H9 (cell line): ENCODE measurements around the gene ZNF382. TPM values are rescaled to one million over a fixed set of nuclear protein-coding genes. Genes with fewer than 3 reads are reported as not detected.

ENCODE experiments used
- DNase-seq: peaks from one replicate; pipeline ENCODE4 v3.0.0-alpha.2; 2017
- H2AFZ ChIP-seq: one replicate; pipeline ENCODE4 v1.6.1; 2013; ENCODE audit warnings: mild to moderate bottlenecking, low read length, control low read depth, moderate library complexity
- H2AK5ac ChIP-seq: 2 replicates; pipeline ENCODE4 v1.6.1; 2013; ENCODE audit warnings: low read length, control low read depth, mixed read lengths; ENCODE audit not compliant: insufficient read length
- H2BK120ac ChIP-seq: one replicate; pipeline ENCODE4 v1.6.1; 2013; ENCODE audit warnings: low read depth, mild to moderate bottlenecking, low read length, control low read depth, inconsistent platforms; ENCODE audit not compliant: poor library complexity, severe bottlenecking
- H2BK12ac ChIP-seq: 2 replicates; pipeline ENCODE4 v1.6.1; 2013; ENCODE audit warnings: low read length, control low read depth, mixed read lengths, low read depth; ENCODE audit not compliant: insufficient read length
- H2BK15ac ChIP-seq: 2 replicates; pipeline ENCODE4 v1.6.1; 2013; ENCODE audit warnings: low read depth, low read length, control low read depth
- H2BK20ac ChIP-seq: one replicate; pipeline ENCODE4 v1.6.1; 2013; ENCODE audit warnings: low read depth, mild to moderate bottlenecking, low read length, control low read depth, inconsistent platforms; ENCODE audit not compliant: poor library complexity, severe bottlenecking
- H2BK5ac ChIP-seq: 2 replicates; pipeline ENCODE4 v1.6.1; 2013; ENCODE audit warnings: low read length, control low read depth, mixed read lengths; ENCODE audit not compliant: insufficient read length
- H3K14ac ChIP-seq: 2 replicates; pipeline ENCODE4 v1.6.1; 2013; ENCODE audit warnings: low read length, control low read depth; ENCODE audit not compliant: insufficient read depth
- H3K18ac ChIP-seq: 2 replicates; pipeline ENCODE4 v1.6.1; 2013; ENCODE audit warnings: low read depth, mild to moderate bottlenecking, mixed read lengths, low read length, control low read depth; ENCODE audit not compliant: insufficient read length
- H3K23ac ChIP-seq: 2 replicates; pipeline ENCODE4 v1.6.1; 2013; ENCODE audit warnings: low read length, control low read depth, mixed read lengths, low read depth; ENCODE audit not compliant: insufficient read length
- H3K23me2 ChIP-seq: 2 replicates; pipeline ENCODE4 v1.6.1; 2013; ENCODE audit warnings: low read depth, mild to moderate bottlenecking, mixed read lengths, low read length, control low read depth; ENCODE audit not compliant: insufficient read length, poor library complexity, severe bottlenecking
- H3K27ac ChIP-seq: 2 replicates; pipeline ENCODE4 v1.5.1; 2013; ENCODE audit warnings: low read length, control low read depth, mixed read lengths, low read depth; ENCODE audit not compliant: insufficient read length
- H3K27me3 ChIP-seq: 2 replicates; pipeline ENCODE4 v1.6.1; 2013; ENCODE audit warnings: low read length, control low read depth, inconsistent platforms; ENCODE audit not compliant: insufficient read depth
- H3K4ac ChIP-seq: 2 replicates; pipeline ENCODE4 v1.6.1; 2013; ENCODE audit warnings: low read depth, mild to moderate bottlenecking, control low read depth, inconsistent platforms, low read length, moderate library complexity
- H3K4me1 ChIP-seq: 2 replicates; pipeline ENCODE4 v1.6.1; 2013; ENCODE audit warnings: low read length, control low read depth, inconsistent platforms; ENCODE audit not compliant: insufficient read depth
- H3K4me2 ChIP-seq: 2 replicates; pipeline ENCODE4 v1.6.1; 2013; ENCODE audit warnings: low read length, control low read depth, mixed read lengths; ENCODE audit not compliant: insufficient read length, insufficient read depth
- H3K56ac ChIP-seq: 2 replicates; pipeline ENCODE4 v1.6.1; 2013; ENCODE audit warnings: low read depth, mild to moderate bottlenecking, mixed read lengths, low read length, control low read depth; ENCODE audit not compliant: insufficient read length
- H3K79me1 ChIP-seq: 2 replicates; pipeline ENCODE4 v1.6.1; 2013; ENCODE audit warnings: low read depth, mild to moderate bottlenecking, moderate library complexity, low read length, control low read depth, inconsistent platforms; ENCODE audit not compliant: insufficient read depth, poor library complexity, severe bottlenecking
- H3K79me2 ChIP-seq: 2 replicates; pipeline ENCODE4 v1.6.1; 2013; ENCODE audit warnings: low read length, control low read depth, inconsistent platforms; ENCODE audit not compliant: insufficient read depth
- H3K9ac ChIP-seq: 2 replicates; pipeline ENCODE4 v1.6.1; 2013; ENCODE audit warnings: low read length, control low read depth, mixed read lengths; ENCODE audit not compliant: insufficient read length; ENCODE audit errors: extremely low read depth
- H3K9me3 ChIP-seq: one replicate; pipeline ENCODE4 v1.6.1; 2013; ENCODE audit warnings: low read depth, low read length, inconsistent platforms; ENCODE audit not compliant: control insufficient read depth
- H3T11ph ChIP-seq: one replicate; pipeline ENCODE4 v1.6.1; 2013; ENCODE audit warnings: mild to moderate bottlenecking, low read length, control low read depth, inconsistent platforms
- H4K20me1 ChIP-seq: one replicate; pipeline ENCODE4 v1.6.1; 2013; ENCODE audit not compliant: control insufficient read depth, insufficient read length, insufficient read depth
- H4K5ac ChIP-seq: 2 replicates; pipeline ENCODE4 v1.6.1; 2013; ENCODE audit warnings: low read depth, mild to moderate bottlenecking, mixed read lengths, low read length, control low read depth; ENCODE audit not compliant: insufficient read length
- H4K8ac ChIP-seq: replicated peaks from 2 replicates; pipeline ENCODE4 v1.6.1; 2013; ENCODE audit warnings: low read length, control low read depth, mixed read lengths, low read depth; ENCODE audit not compliant: insufficient read length
- H4K91ac ChIP-seq: 2 replicates; pipeline ENCODE4 v1.6.1; 2013; ENCODE audit warnings: low read depth, mild to moderate bottlenecking, moderate library complexity, mixed read lengths, low read length, control low read depth; ENCODE audit not compliant: insufficient read length
- H3K27ac Mint-ChIP-seq, 3 experiments: 2 replicates in 2 of 3; 3 replicates in 1 of 3; pipeline ENCODE4 v1.8.0; 2020 to 2021; ENCODE audit warnings: mixed read lengths in 3 of 3, mild to moderate bottlenecking in 1 of 3, moderate library complexity in 1 of 3
- H3K27me3 Mint-ChIP-seq: 2 replicates; pipeline ENCODE4 v1.8.0; 2021; ENCODE audit warnings: low read depth, mild to moderate bottlenecking, moderate library complexity, mixed read lengths
- H3K36me3 Mint-ChIP-seq, 3 experiments: 2 replicates in 2 of 3; 3 replicates in 1 of 3; pipeline ENCODE4 v1.8.0; 2020 to 2021; ENCODE audit warnings: low read depth in 3 of 3, mixed read lengths in 3 of 3; ENCODE audit not compliant: insufficient read depth in 1 of 3
- H3K4me1 Mint-ChIP-seq, 2 experiments: 2 replicates each; pipeline ENCODE4 v1.8.0; 2020; ENCODE audit warnings: mixed read lengths in 2 of 2
- H3K4me3 Mint-ChIP-seq, 2 experiments: 2 replicates in 1 of 2; 3 replicates in 1 of 2; pipeline ENCODE4 v1.8.0; 2020 to 2021; ENCODE audit warnings: mild to moderate bottlenecking in 2 of 2, mixed read lengths in 2 of 2, moderate library complexity in 1 of 2
- H3K9me3 Mint-ChIP-seq, 2 experiments: 2 replicates in 1 of 2; 3 replicates in 1 of 2; pipeline ENCODE4 v1.8.0; 2020; ENCODE audit warnings: mild to moderate bottlenecking in 2 of 2, mixed read lengths in 2 of 2, moderate library complexity in 1 of 2
- CTCF ChIP-seq: fragments of 200-600 bp; sonication (generic); conservative IDR thresholded peaks from 3 replicates; pipeline ENCODE4 v1.8.0; 2021; ENCODE audit warnings: antibody characterized with exemption, mild to moderate bottlenecking
- total RNA-seq: library from RNA; stranded (reverse); gene quantifications from 2 replicates; pipeline ENCODE4 v1.2.1, GENCODE V29; 2021

The ZNF382 gene
- total RNA-seq, 1 experiment from 2014 or later, result 10.8 TPM

- Histone ChIP-seq H2AFZ (no peak overlapping the region), H2BK120ac (no peak overlapping the region), H2BK20ac (no peak overlapping the region), H3K4me1 (no peaks in the 10 kb centered on the region), H3K23ac (no peak overlapping the region), H4K91ac (no peak overlapping the region), H4K8ac (no peak overlapping the region), H3K56ac (no peak overlapping the region), H3K79me2 (no peaks in the 10 kb centered on the region), H2BK15ac (no peak overlapping the region), H4K5ac (no peak overlapping the region), H3K79me1 (no peaks in the 10 kb centered on the region), H3T11ph (no peak overlapping the region), H2AK5ac (no peak overlapping the region), H3K9me3 (no peaks in the 10 kb centered on the region), H2BK12ac (no peak overlapping the region), H2BK5ac (no peak overlapping the region), H3K14ac (no peak overlapping the region), H3K27me3 (no peaks in the 10 kb centered on the region), H3K18ac (no peak overlapping the region), H3K4me2 (no peak overlapping the region), H3K4ac (no peak overlapping the region), H3K27ac (no peak overlapping the region), H4K20me1 (no peaks in the 10 kb centered on the region), H3K9ac (no peak overlapping the region), H3K23me2 (no peaks in the 10 kb centered on the region)
- DNase-seq, result no peak
- Mint-ChIP-seq H3K4me1 (no peaks in the 10 kb centered on the region), H3K27ac (no peak overlapping the region), H3K27me3 (no peaks in the 10 kb centered on the region), H3K4me3 (no peak overlapping the region), H3K36me3 (peaks cover 41 to 51% (median 51%) of the 10 kb centered on the region in 3 experiments), H3K9me3 (peaks cover 4 to 34% of the 10 kb centered on the region in 2 experiments; a peak in 4 of 5 replicates)
- TF ChIP-seq CTCF, result no peak
Measured at GRCh38 chr19:36679455-36679854, 74.3 kb downstream of the ZNF382 start.

Other genes with a start within 250 kb of the ZNF382 start
- gene ZFP14, start 226.1 kb upstream of the ZNF382 start, total RNA-seq, result 4.0 and 4.5 TPM in 2 replicates
- 18.7 and 20.1 TPM in 2 replicates for gene ZFP82, start 186.7 kb upstream of the ZNF382 start, total RNA-seq
- 18.0 and 18.3 TPM in 2 replicates for gene ZNF566, start 115.8 kb upstream of the ZNF382 start, total RNA-seq
- gene ZNF260, start 77.0 kb upstream of the ZNF382 start, total RNA-seq, result 22.5 and 26.1 TPM in 2 replicates
- 16.9 and 19.9 TPM in 2 replicates for gene ZNF529, start 32.0 kb upstream of the ZNF382 start, total RNA-seq
- gene ZNF461, start 61.5 kb downstream of the ZNF382 start, total RNA-seq, result 6.2 and 7.6 TPM in 2 replicates
- gene ZNF567, start 82.3 kb downstream of the ZNF382 start, total RNA-seq, result 15.9 and 16.1 TPM in 2 replicates
- 23.9 and 25.1 TPM in 2 replicates for gene ZNF850, start 167.5 kb downstream of the ZNF382 start, total RNA-seq
- gene ZNF790, start 233.1 kb downstream of the ZNF382 start, total RNA-seq, result 8.2 and 9.6 TPM in 2 replicates
- gene ZNF345, start 245.6 kb downstream of the ZNF382 start, total RNA-seq, result 5.5 and 6.0 TPM in 2 replicates